HG02981 (cell line): Measurements from ENCODE around the gene RRP1B.
"Not testable (repeated sequence)": the region's sequence is repeated elsewhere in the genome, so short reads cannot be mapped to it uniquely, and the experiment has no call there.

Source experiments
- ATAC-seq: cut with Tn5 transposase; IDR thresholded peaks from one replicate; pipeline ENCODE4 v1.9.1; 2021; ENCODE audit warnings: mild to moderate bottlenecking, moderate library complexity; ENCODE audit not compliant: unreplicated experiment

Gene RRP1B

DNA sequence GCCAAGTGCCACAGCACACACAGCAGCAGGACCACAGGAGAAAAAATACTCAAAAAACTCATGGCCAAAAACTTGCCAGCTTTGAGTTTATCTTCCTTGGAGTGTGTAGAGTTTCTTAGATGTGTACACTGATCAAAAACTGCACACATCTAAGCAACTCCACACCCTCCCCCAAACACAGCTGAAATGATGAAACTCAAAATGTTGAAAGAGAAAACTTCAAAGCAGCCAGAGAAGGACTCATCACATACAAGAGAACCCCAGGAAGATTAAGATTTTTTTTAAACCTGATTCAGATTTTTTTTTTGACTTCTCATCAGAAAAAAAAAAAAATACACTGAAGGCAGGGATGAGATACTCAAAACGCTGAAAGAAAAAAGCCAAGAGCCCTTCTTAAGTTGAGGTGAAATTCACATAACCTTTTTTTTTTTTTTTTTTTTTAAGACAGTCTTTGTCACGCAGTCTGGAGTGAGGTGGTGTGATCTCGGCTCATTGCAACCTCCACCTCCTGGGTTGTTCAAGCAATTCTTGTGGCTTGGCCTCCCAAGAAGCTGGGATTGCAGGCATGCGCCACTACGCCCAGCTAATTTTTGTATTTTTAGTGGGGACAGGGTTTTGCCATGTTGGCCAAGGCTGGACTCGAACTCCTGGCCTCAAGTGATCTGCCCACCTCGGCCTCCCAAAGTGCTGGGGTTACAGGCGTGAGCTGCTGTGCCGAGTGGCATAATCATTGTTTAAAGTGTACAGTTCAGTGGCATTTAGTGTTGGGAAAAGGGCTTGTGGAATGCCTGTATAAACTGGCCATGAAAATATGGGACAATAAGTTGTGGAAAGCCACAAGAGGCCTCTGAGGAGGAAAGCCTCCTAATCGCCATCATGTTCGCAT, 38.6 kb downstream of the RRP1B start:
- no peak for ATAC-seq

DNA sequence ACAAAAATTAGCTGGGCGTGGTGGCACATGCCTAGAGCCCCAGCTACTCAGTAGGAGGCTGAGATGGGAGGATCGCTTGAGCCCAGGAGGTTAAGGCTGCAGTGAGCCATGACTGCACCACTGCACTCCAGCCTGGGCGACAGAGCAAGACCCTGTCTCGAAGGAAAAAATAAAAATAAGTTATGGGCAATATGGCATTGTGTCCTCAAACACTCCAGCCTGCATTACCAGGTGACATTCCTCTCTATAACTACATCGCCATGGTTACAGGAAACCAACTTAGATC, 40.1 kb downstream of the RRP1B start:
- not testable (repeated sequence) for ATAC-seq

DNA sequence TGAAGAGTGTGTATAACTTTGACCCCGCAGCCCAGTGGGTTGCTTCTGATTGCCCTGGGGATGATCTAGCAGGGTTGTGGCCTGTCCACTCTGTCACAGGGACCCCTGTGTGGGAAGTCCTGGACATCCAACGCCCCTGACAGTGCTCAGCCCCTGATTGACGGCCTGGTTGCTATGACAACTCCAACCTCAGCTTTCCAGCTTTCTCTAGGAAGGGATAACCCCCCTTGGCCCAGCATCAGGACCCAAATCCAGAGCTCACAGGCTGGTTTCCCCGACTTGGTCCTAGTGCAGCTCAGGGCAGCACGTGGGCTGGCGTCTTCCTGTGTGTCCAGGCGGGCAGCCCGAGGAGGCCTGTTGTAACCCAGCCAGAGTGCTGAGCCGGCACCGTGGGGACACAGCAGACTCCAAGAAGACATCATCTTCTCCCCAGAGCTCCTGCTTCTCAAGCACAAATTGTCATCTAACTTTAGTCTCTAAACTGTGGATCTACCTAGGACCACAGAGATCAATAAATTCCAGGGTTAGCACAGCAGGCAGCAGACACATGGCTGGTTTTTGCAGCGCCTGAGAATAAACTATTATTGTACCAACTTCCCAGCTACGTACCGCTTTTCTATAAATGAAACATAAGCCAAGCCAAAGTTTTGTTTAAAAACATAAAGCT, 40.7 kb downstream of the RRP1B start:
- ATAC-seq: no peak

DNA sequence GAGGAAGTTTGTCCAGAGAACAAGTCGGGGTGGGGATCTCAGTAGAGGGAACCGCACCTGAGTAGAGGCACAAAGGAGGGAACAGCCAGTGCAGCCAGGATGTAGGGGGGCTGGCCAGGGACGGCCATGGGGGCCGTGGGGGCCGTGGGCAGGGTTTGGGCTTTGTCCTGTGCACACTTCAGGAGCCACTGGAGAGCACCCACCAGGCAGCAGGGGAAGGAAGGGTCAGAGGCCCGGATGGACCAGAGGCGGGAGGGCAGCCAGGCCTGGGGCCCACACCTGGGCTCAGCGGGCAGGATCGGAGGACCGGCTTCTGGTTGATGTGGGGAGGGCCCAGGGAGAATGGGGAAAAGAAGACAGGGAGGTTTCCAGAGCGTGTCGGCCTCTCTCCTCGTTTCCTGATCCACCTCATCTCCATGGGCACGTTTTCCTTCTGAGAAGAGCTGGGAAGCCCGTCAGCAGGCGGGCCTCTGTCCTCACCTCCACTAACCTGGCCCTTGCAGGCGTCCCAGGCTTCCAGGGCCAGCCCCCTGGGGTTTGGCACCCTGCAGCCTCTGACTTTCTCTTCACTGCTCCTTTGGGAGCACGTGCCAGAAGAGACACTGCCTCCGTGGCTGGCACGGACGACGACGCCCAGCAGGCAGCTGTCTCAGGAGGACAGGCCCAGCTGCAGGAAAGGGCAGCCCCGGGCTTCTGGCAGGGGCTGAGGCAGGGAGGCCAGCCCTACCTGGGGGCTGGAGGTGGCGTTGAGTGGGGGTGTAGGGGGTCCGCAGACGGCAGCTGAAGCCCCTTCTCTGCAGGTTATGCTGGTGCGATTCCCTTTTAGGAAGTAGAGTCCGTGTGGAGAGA, 42.8 kb downstream of the RRP1B start:
- ATAC-seq: no peak

DNA sequence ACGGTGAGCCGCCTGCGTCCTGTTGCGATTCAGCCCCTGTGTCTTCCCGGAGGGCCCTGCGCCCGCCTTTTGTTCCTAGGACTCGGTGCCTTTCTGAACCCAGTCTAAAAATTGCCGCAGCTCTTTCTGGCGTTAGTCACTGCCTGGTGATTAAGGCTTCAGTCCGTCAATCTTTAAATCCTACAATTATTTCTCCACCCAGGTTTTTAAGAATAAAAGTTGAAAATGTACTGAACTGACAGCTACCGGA, 43.4 kb downstream of the RRP1B start:
- no peak for ATAC-seq

DNA sequence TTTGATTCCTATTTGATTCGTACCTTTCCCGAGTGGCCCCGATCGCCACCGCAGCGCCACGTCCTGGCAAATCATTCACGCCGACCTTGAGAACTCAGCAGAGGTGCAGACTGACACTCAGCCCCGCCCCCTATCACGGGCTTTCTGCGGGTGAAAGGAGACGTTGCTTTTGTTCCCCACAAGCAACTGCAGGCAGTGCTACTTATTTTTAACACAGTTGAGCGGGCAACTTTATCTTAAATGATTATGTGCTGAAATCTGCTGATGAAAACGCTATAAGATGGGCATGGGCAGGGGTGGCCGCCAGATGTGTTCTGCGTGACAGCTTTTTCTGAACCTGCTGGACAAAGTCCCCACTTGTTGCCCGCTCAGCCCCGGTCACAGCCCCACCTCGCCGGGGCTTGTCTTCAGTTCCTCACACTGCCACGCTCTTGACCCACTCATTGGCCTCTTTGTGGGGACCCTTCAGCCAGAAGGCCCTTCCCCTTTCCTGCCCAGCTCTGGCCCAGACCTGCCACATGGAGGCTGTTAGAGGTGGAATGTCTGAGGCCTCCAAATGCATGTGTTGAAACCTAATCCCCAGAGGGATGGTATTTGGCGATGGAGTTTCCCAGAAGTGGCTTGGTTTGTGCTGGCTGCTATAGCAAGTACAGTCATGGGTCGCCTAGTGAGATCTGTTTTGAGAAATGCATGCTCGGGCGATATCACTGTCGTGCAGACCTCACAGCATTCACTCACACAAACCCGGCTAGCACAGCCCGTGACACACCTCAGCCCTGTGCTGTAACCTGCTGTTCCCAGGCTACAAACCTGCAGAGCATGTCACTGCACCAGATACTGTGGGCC, 43.9 kb downstream of the RRP1B start:
- no peak for ATAC-seq

DNA sequence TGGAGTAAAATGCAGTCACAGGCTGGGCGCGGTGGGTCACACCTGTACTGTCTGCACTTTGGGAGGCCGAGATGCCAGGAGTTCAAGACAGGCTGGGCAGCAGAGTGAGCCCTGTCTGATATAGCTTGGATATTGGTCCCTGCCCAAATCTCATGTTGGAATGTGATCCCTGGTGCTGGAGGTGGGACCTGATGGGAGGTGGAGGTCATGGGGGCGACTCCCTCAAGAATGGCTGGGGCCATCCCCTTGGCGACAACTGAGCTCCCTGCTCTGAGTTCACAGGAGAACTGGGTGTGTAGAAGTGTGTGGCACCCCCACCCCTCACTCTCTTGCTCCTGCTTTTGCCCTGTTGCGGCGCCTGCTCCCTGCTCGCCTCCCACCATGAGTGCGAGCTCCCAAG, 48.1 kb downstream of the RRP1B start:
- ATAC-seq: no peak

DNA sequence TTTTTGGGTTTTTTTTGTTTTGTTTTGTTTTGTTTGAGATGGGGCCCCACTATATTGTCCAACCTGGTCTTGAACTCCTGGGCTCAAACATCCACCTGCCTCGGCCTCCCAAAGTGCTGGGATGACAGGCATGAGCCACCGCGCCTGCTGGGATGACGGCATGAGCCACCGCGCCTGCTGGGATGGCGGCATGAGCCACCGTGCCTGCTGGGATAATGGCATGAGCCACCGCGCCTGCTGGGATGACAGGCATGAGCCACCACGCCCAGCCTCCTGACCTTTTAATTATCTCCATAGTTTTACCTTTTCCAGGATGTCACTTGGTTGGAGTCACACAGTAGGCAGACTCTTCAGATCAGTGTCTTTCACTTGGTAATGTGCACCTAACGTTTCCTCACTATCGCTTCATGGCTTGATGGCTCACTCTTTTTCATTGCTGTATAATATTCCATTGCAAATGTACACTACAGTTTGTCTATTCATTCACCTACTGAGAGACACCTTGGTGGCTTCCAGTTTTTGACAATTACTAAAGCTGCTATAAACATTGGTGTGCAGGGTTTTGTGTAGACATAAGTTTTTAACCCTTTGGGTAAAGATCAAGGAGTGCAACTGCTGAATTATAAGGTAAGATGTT, 49.5 kb downstream of the RRP1B start:
- ATAC-seq: no peak

DNA sequence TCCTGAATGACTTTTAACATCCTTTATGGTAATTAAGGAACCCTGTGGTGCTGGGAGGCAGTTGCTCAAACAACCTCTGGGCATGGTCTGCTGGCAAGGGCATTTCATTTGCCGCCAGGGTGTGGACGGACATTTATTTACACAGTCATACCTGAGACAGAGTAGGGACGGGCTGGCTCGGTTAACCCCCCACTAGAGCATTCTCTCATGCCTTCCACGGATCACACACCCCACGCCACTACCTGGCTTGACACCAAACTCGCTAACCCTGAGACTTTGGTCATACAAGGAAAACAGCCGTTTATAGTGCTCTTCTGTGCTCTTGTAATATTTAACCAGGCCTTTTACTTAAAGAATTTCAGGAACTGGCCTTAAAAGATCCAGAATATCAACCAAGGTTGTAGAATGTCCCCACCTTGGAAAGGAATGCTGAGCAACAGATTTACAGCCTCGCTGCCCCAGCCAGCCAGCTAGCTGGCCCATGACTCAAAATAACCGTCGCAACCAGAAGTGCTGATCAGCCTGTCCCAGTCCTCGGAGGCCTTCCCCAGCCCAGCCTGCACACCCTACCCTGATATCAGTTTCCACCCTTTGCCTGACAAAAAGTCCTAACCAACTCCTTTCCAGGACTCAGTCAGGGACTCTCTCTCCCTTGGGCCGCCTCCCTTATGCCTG, 53.0 kb downstream of the RRP1B start:
- ATAC-seq: no peak

DNA sequence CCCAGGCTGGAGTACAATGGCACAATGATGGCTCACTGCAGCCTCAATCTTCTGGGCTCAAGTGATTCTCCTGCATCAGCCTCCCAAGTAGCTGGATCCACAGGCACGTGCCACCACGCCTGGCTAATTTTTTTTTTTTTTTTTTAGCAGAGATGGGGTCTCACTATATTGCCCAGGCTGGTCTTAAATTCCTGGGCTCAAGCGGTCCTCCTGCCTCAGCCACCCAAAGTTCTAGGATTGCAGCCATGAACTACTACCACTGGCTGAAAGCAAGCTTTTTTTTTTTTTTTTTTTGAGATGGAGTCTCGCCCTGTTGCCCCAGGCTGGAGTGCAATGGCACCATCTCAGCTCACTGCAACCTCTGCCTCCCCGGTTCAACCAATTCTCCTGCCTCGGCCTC, 53.8 kb downstream of the RRP1B start:
- not testable (repeated sequence) for ATAC-seq

DNA sequence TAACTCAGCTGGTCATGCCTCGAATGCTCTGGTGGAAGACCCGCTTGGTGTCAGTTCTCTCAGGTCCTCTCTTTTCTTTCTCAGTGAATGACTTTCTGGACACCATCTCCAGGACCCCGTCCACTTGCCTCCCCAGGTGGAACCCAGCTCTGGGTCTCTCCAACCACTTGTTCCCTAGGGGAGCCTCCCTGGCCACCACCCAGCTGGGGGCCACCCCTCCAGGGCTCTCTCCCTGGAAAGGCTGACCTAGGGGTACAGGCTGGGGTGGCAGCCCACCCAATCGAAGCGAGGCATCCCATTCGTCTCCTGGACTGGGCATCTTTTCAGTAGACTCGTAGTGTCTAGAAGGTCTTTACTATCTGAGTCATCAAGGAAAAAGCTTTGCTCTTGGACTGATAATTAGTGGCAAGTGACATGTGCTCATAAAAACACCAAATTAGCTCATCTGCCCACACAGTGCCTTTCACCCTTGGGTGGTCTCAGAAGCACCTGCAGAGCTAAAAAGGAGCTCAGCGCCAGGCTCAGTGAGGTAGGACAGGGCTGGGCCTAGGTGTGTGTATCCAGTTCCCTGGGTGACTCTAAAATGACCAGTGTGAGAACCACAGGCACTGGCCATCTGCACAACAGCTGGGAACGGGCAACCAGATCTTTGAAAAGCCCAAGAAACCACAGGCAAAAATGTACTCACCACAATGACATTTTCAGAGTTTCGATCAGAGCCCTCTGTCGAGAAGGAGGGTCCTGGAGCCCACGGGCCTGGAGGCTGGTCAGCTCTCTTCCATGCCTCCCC, 57.2 kb downstream of the RRP1B start:
- no peak for ATAC-seq

DNA sequence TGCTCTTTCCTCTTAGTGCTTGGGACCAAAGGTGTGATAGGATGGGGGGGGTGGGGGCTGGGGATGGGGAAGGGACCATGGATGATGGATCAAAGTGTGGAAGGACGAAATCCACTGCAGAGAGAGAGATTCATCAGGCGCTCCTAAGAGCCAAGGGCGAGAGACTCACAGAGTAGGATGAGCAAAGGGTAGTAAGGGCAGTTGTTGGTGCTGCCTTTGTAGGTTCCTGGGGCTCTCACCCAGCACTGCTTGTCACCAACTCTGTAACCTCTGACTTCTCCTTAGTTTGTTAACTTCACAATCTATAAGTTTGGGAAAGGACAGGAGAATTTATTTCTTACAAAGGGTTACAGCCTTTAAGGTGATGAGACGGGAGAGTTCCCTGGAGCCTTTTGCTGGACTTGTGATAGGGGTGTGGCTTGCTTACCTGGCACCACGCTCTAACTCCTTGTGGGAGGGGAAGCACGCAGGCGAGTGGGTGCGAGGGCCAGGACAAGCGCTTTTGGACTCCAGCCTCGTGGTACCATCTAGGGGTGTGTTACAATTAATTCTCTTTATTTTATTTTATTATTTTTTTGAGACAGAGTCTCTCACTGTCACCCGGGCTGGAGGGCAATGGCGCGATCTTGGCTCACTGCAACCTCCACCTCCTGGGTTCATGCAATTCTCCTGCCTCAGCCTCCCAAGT, 58.0 kb downstream of the RRP1B start:
- no peak for ATAC-seq

DNA sequence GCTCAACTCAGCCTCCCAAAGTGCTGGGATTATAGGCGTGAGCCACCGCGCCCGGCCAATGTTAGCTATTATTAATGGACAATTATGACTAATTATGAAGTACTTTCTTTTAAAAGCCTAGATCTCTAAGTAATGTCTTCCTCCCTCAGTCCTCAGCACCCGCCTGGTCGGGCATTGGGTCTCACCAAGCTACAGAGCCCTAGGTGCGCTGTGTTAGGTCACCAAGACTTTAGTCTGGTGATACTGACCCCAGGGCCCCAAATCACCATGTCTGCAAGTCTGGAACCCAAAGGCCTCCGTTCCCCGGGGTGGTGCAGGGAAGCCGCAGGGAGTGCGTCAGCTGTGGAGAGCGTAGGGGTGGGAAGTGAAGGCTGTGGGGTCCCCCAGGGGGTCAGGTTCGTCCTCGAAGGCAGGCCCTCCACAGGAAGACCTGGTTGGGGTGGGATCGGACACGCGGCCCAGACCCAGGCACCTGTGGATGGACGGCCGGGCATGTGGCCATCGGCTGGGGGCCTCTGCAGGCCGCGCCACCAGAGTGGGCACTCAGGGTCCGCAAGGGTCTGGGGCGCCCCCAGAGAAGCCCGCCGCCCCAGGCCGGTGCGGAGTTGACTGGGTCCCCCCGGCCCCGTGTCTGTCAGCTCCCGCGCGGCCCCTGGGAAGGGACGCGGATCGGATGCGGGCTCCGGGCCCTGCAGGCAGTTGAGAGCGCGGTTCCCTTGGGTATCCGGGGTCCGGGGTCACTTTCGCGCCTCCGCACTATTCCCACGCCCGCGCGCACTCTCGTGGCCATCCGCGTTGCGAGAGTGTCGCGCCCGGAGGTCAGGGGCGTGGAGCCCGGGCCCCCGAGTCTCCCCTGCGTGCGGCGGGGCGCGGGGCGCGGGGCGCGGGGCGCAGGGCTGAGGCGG, 58.9 kb downstream of the RRP1B start:
- ATAC-seq: no peak

DNA sequence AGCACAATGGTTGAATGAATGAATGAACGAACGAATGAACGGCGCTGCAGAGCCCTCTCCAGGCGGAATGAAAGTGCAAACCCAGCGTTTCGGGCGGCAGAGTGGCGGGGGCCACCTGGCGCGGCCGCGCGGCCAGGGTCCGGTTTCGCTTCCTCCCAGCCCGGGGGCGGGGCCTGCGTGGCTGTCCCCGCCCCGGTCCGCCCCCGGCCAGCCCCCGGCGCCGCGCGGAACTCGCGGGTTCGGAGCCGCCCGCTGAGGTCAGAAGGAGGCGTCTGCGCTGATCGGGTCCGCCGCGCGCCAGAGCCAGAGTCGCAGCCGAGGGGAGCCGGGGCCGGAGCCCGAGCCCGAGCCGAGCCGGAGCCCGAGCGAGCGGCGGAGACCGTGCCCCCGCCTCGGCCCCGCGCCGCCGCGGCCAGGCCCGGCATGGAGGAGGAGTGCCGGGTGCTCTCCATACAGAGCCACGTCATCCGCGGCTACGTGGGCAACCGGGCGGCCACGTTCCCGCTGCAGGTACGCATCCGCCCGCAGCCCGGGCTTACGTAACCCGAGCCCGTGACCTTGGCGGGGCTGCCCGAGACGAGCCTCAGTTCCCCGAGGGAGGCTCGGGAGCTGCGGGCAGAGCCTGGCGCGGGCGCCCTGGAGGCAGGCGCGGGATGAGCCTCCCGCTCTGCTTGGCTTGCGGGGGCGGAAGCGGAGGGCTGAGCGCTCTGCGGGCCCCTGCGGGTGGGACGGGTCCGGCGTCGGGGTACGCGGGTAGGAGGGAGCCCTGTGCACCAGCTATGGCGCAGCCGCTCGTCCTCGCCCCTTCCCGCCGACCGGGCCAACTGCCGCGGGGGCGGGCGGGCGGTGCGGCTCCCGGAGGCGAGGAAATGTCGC, 59.8 kb downstream of the RRP1B start, which contains the start of gene PDXK:
TSS of gene PDXK (plus strand) at position 258 of the 876 bp plus-strand sequence. CDS start at position 424, 166 bp downstream.
- ATAC-seq: peak; percentile 70

DNA sequence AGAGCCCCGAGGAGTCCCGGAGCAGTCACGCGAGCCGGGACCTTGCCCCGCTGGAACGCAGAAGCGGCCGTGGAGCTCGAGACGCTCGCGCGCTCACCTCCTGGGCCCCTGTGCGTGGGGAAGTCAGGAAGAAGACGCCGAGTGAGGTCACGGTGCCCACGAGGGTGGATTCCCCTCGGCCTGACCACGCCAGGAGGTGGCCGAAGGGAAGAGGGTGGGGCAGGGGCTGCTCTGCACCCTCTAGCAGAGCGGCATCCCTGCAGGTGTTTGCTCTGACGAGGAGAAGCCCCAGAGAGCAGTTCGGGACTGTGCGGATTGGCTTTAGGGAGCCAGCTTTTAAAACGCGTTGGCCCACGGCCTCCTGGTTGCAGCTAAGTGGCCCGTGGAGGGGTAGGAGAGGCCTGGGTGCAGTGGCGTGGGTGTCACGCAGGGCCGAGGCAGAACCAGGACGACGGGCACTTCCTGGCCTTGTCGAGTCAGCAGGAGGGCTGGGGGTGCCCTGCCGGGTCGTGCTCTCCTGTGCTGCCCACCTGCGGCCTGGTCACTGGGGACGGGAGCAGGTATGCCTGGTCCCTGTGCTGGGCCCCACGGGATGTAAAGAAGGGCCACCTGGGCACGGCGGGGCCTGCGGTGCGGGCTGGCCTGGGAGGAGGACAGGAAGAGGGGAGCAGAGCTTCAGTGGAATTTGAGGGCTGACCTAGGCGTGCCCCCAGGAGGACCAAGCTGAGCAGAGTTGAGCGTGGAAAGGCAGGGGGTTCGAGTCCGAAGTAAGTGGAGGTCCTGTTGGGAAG, 60.6 kb downstream of the RRP1B start:
- ATAC-seq: peak; percentile 2
